Measurements from ENCODE around the gene FOLR2.

GRCh38 chr11:72218251-72218745 is 1.7 kb downstream of the FOLR2 start:
- TF ChIP-seq CTCF (IDR thresholded peaks at IDR 0.05), result no peak
- TF ChIP-seq POLR2A (IDR thresholded peaks at IDR 0.05), result no peak
